Measurements from ENCODE around the gene KCNE2.
"Not testable (repeated sequence)": the region's sequence is repeated elsewhere in the genome, so short reads cannot be mapped to it uniquely, and the experiment has no call there.

Gene KCNE2

GRCh38 chr21:34400522-34400921, 36.7 kb downstream of the KCNE2 start:
- H3K9ac ChIP-seq (ENCODE audit: low read depth in 1 of 2, low read length in 2 of 2); H3K27me3 ChIP-seq (ENCODE audit: control insufficient read depth in 1 of 2, insufficient read depth in 2 of 2, low read length in 2 of 2); H3K27ac ChIP-seq (ENCODE audit: low read depth, low read length); H3K9me3 ChIP-seq (ENCODE audit: control insufficient read depth in 1 of 2, low read length in 2 of 2); H3K4me3 ChIP-seq (ENCODE audit: low read depth in 1 of 2, low read length in 2 of 2); H3K36me3 ChIP-seq (ENCODE audit: control insufficient read depth in 1 of 2, insufficient read depth in 2 of 2, low read length in 2 of 2); H3K4me1 ChIP-seq (ENCODE audit: control insufficient read depth in 1 of 2, insufficient read depth in 2 of 2, low read length in 2 of 2): not testable (repeated sequence)

DNA sequence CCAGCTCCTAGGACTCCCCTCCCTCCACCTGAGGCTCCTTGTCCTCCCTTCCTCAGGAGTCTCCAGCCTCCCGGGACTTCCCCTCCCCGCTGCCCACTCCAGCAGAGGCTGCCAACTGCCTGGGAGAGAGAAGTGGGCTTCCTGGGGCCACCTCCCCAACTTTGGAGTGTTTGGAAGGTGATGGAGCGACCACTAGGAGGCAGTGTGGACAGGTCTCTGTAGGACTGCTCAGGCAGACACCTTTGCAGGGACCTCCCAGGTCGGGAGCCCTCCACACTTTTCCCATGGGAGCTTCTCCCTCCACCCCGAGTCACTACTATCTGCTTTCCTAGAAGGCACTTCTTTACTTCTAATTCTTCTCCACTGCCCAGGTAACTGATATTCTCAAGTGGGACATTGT, 40.9 kb downstream of the KCNE2 start:
- not testable (repeated sequence) for H3K9me3 ChIP-seq (ENCODE audit: control insufficient read depth in 1 of 2, low read length in 2 of 2); H3K36me3 ChIP-seq (ENCODE audit: control insufficient read depth in 1 of 2, insufficient read depth in 2 of 2, low read length in 2 of 2); H3K27ac ChIP-seq (ENCODE audit: low read depth, low read length); H3K4me1 ChIP-seq (ENCODE audit: control insufficient read depth in 1 of 2, insufficient read depth in 2 of 2, low read length in 2 of 2); H3K27me3 ChIP-seq (ENCODE audit: control insufficient read depth in 1 of 2, insufficient read depth in 2 of 2, low read length in 2 of 2); H3K9ac ChIP-seq (ENCODE audit: low read depth in 1 of 2, low read length in 2 of 2); H3K4me3 ChIP-seq (ENCODE audit: low read depth in 1 of 2, low read length in 2 of 2)

DNA sequence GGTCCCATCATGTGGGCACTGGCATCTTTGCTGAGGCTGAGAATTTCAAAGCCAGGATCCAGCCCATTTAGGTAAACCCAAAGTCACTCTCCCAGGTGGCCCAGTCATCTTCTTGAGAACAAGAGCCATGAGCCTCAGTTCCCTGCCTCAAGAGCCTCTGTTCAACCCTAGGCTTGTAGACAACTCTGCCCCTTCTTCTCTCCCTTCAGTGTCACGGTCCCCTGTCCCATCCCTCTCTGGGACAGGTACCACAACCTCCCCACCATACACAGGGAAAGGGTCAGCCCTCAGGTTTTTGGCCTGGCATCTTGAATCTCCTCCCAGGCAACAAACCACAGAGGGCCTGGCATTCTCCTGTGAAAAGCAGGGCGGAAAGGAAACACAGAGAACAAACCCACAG, 41.9 kb downstream of the KCNE2 start:
- not testable (repeated sequence) for H3K36me3 ChIP-seq (ENCODE audit: control insufficient read depth in 1 of 2, insufficient read depth in 2 of 2, low read length in 2 of 2); H3K9ac ChIP-seq (ENCODE audit: low read depth in 1 of 2, low read length in 2 of 2); H3K27ac ChIP-seq (ENCODE audit: low read depth, low read length); H3K27me3 ChIP-seq (ENCODE audit: control insufficient read depth in 1 of 2, insufficient read depth in 2 of 2, low read length in 2 of 2); H3K4me3 ChIP-seq (ENCODE audit: low read depth in 1 of 2, low read length in 2 of 2); H3K9me3 ChIP-seq (ENCODE audit: control insufficient read depth in 1 of 2, low read length in 2 of 2); H3K4me1 ChIP-seq (ENCODE audit: control insufficient read depth in 1 of 2, insufficient read depth in 2 of 2, low read length in 2 of 2)

DNA sequence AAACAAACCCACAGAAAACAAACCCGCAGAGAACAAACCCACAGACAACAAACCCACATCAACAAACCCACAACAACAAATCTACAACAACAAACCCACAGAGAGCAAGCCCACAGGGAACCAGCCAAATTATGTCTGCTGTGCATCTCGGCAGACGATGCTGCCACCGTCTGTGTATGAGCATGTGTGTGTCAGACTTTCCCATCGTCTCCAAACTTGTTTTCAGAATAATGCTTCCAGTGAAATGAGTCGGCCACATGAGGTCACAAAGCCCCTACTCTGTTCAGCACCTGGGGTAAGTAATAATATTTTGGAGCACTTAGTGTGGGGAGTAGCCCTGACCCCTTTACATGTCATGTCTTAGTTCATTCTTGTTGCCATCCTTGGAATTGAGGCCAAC, 42.3 kb downstream of the KCNE2 start:
- H3K9ac ChIP-seq (ENCODE audit: low read depth in 1 of 2, low read length in 2 of 2); H3K27me3 ChIP-seq (ENCODE audit: control insufficient read depth in 1 of 2, insufficient read depth in 2 of 2, low read length in 2 of 2); H3K9me3 ChIP-seq (ENCODE audit: control insufficient read depth in 1 of 2, low read length in 2 of 2); H3K27ac ChIP-seq (ENCODE audit: low read depth, low read length); H3K4me3 ChIP-seq (ENCODE audit: low read depth in 1 of 2, low read length in 2 of 2); H3K36me3 ChIP-seq (ENCODE audit: control insufficient read depth in 1 of 2, insufficient read depth in 2 of 2, low read length in 2 of 2); H3K4me1 ChIP-seq (ENCODE audit: control insufficient read depth in 1 of 2, insufficient read depth in 2 of 2, low read length in 2 of 2): not testable (repeated sequence)

DNA sequence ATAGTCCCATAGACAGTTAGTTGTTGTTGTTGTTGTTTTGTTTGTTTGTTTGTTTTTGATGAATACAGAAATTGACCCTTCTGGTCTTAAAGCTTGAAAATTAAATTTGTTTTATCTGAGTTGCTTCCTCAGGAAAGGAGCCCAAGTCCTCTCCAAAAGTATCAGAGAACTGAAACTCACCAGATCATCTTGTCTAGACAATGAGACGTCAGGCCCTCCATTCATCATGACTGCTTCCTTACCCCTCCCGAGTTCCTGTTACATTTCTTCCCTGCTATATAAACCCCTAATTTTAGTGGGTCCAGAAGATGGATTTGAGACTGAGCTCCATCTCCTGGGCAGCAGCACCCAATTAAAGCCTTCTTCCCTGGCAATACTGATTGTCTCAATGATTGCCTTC, 42.9 kb downstream of the KCNE2 start:
- H3K27ac ChIP-seq (ENCODE audit: low read depth, low read length); H3K9ac ChIP-seq (ENCODE audit: low read depth in 1 of 2, low read length in 2 of 2); H3K9me3 ChIP-seq (ENCODE audit: control insufficient read depth in 1 of 2, low read length in 2 of 2); H3K4me1 ChIP-seq (ENCODE audit: control insufficient read depth in 1 of 2, insufficient read depth in 2 of 2, low read length in 2 of 2); H3K27me3 ChIP-seq (ENCODE audit: control insufficient read depth in 1 of 2, insufficient read depth in 2 of 2, low read length in 2 of 2); H3K36me3 ChIP-seq (ENCODE audit: control insufficient read depth in 1 of 2, insufficient read depth in 2 of 2, low read length in 2 of 2); H3K4me3 ChIP-seq (ENCODE audit: low read depth in 1 of 2, low read length in 2 of 2): not testable (repeated sequence)

GRCh38 chr21:34407294-34407693, 43.5 kb downstream of the KCNE2 start:
- not testable (repeated sequence) for H3K9me3 ChIP-seq (ENCODE audit: control insufficient read depth in 1 of 2, low read length in 2 of 2); H3K4me1 ChIP-seq (ENCODE audit: control insufficient read depth in 1 of 2, insufficient read depth in 2 of 2, low read length in 2 of 2); H3K27me3 ChIP-seq (ENCODE audit: control insufficient read depth in 1 of 2, insufficient read depth in 2 of 2, low read length in 2 of 2); H3K4me3 ChIP-seq (ENCODE audit: low read depth in 1 of 2, low read length in 2 of 2); H3K36me3 ChIP-seq (ENCODE audit: control insufficient read depth in 1 of 2, insufficient read depth in 2 of 2, low read length in 2 of 2); H3K9ac ChIP-seq (ENCODE audit: low read depth in 1 of 2, low read length in 2 of 2); H3K27ac ChIP-seq (ENCODE audit: low read depth, low read length)

DNA sequence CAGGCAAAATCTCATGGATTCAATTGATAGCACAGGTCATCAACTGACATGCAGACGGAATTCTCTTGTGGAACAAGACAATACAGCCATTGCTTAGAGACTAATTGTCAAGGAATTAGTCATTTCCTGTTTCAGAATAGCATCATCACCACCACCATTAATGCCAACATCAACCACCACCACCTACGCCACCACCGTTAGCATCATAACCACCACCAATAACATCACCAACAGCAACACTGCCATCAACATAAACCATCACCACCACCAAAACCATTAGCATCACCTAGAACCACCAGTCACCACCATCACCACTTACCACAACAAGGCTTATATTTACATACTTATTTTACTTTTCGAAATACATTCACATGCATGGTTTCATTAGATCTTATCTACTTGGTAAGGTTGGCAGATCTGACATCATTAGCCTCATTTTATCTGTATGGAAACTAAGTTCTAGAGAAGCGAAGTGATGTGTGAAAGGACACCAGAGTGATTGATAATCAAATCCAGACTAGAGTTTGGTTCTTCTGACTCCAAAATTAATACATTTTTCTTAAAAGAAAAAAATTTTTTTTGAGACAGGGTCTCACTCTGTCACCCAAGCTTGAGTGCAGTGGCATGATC, 53.8 kb downstream of the KCNE2 start:
- not testable (repeated sequence) for H3K27ac ChIP-seq (ENCODE audit: low read depth, low read length); H3K4me3 ChIP-seq (ENCODE audit: low read depth in 1 of 2, low read length in 2 of 2); H3K36me3 ChIP-seq (ENCODE audit: control insufficient read depth in 1 of 2, insufficient read depth in 2 of 2, low read length in 2 of 2); H3K4me1 ChIP-seq (ENCODE audit: control insufficient read depth in 1 of 2, insufficient read depth in 2 of 2, low read length in 2 of 2); H3K27me3 ChIP-seq (ENCODE audit: control insufficient read depth in 1 of 2, insufficient read depth in 2 of 2, low read length in 2 of 2); H3K9me3 ChIP-seq (ENCODE audit: control insufficient read depth in 1 of 2, low read length in 2 of 2); H3K9ac ChIP-seq (ENCODE audit: low read depth in 1 of 2, low read length in 2 of 2)
